SU-DHL-6 (cell line): ENCODE results near the gene ABCC2.

Experiments
- H2AFZ ChIP-seq: fragments of 200-600 bp; sonication (generic); 2 replicates; pipeline ENCODE4 v1.6.1; 2014; ENCODE audit warnings: low read depth, mild to moderate bottlenecking, moderate library complexity, mixed read lengths, antibody characterized with exemption, low read length; ENCODE audit not compliant: severe bottlenecking
- H3F3A ChIP-seq: fragments of 200-600 bp; shearing (Covaris generic); 2 replicates; pipeline ENCODE4 v1.6.0; 2016; ENCODE audit warnings: antibody characterized with exemption, mild to moderate bottlenecking; ENCODE audit not compliant: insufficient read depth
- H3K27ac ChIP-seq: fragments of 200-600 bp; sonication (generic); 2 replicates; pipeline ENCODE4 v1.5.1; 2016; ENCODE audit warnings: low read depth, mild to moderate bottlenecking, low read length, moderate library complexity, mixed read lengths
- H3K27me3 ChIP-seq: fragments of 200-600 bp; sonication (generic), shearing (Covaris generic); 2 replicates; pipeline ENCODE4 v1.6.0; 2014; ENCODE audit warnings: mild to moderate bottlenecking, low read length
- H3K36me3 ChIP-seq: fragments of 200-600 bp; sonication (generic); 2 replicates; pipeline ENCODE4 v1.6.1; 2014; ENCODE audit warnings: mild to moderate bottlenecking, low read length, mixed read lengths
- H3K4me2 ChIP-seq: fragments of 300-600, 200-600 bp; shearing (Covaris generic), sonication (generic); 2 replicates; pipeline ENCODE4 v1.6.0; 2014; ENCODE audit warnings: low read length, low read depth, mild to moderate bottlenecking; ENCODE audit not compliant: poor library complexity, severe bottlenecking
- H3K4me3 ChIP-seq: fragments of 200-600 bp; sonication (generic); 2 replicates; pipeline ENCODE4 v1.5.1; 2014; ENCODE audit warnings: antibody characterized with exemption, low read length, mild to moderate bottlenecking, mixed read lengths; ENCODE audit not compliant: insufficient read depth, poor library complexity, severe bottlenecking
- H3K79me2 ChIP-seq: fragments of 200-600 bp; sonication (generic); 2 replicates; pipeline ENCODE4 v1.6.1; 2014; ENCODE audit warnings: mild to moderate bottlenecking, low read length, moderate library complexity; ENCODE audit not compliant: insufficient read depth
- H3K9ac ChIP-seq: fragments of 200-600 bp; sonication (generic); 2 replicates; pipeline ENCODE4 v1.7.0; 2014; ENCODE audit warnings: mild to moderate bottlenecking, low read length
- H3K9me2 ChIP-seq: fragments of 200-600 bp; sonication (generic); replicated peaks from 2 replicates; pipeline ENCODE4 v1.6.1; 2014; ENCODE audit warnings: low read length; ENCODE audit not compliant: insufficient read depth
- H3K9me3 ChIP-seq: fragments of 200-600 bp; sonication (generic); 2 replicates; pipeline ENCODE4 v1.6.1; 2014; ENCODE audit warnings: low read length, mixed read lengths; ENCODE audit not compliant: insufficient read depth
- H4K20me1 ChIP-seq: fragments of 200-600 bp; sonication (generic); 2 replicates; pipeline ENCODE4 v1.6.1; 2014; ENCODE audit warnings: low read depth, mild to moderate bottlenecking, antibody characterized with exemption, low read length, moderate library complexity, mixed read lengths
- EZH2phosphoT487 ChIP-seq: fragments of 200-600 bp; sonication (generic), shearing (Covaris generic); conservative IDR thresholded peaks from 2 replicates; pipeline ENCODE4 v1.6.1; 2018; ENCODE audit warnings: mild to moderate bottlenecking, antibody characterized with exemption, low read length, moderate library complexity, mixed read lengths
- TF ChIP-seq, protein P1 (sequence below): fragments of 200-600 bp; sonication (generic); IDR thresholded peaks from one replicate; pipeline ENCODE4 v1.5.1; 2017; ENCODE audit warnings: antibody characterized with exemption, mild to moderate bottlenecking, low read length, moderate library complexity; ENCODE audit not compliant: insufficient read depth, poor library complexity, severe bottlenecking

Gene ABCC2

DNA sequence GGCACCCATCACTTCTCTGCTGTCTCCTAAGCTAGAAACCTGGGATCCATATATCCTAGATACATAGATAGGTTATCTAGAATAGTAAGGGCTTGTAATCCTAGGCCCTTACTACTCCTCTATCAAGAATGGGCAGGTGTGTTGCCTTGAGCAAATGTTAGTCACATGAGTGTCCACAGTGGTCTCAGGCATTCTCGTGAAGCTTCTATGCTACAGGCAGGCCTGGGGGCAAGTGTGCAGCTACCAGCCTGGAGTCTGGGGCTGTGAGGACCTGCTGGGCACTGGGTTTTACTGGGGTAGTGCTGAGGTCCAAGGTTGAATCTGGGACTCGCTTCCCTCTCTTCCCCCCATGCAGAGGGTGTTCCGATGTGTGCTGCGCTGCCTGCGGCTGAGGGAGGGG lies 91.4 kb downstream of the ABCC2 start:
- no peak overlapping the region for H3K9ac ChIP-seq
- no peaks in the 10 kb centered on the region for H4K20me1 ChIP-seq
- TF ChIP-seq EZH2phosphoT487, result no peak
- TF ChIP-seq, protein P1, sequence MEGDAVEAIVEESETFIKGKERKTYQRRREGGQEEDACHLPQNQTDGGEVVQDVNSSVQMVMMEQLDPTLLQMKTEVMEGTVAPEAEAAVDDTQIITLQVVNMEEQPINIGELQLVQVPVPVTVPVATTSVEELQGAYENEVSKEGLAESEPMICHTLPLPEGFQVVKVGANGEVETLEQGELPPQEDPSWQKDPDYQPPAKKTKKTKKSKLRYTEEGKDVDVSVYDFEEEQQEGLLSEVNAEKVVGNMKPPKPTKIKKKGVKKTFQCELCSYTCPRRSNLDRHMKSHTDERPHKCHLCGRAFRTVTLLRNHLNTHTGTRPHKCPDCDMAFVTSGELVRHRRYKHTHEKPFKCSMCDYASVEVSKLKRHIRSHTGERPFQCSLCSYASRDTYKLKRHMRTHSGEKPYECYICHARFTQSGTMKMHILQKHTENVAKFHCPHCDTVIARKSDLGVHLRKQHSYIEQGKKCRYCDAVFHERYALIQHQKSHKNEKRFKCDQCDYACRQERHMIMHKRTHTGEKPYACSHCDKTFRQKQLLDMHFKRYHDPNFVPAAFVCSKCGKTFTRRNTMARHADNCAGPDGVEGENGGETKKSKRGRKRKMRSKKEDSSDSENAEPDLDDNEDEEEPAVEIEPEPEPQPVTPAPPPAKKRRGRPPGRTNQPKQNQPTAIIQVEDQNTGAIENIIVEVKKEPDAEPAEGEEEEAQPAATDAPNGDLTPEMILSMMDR, result no peak
- H2AFZ ChIP-seq, result no peak overlapping the region
- H3K9me2 ChIP-seq, result no peaks in the 10 kb centered on the region
- no peak overlapping the region for H3K4me3 ChIP-seq
- H3K36me3 ChIP-seq, result no peaks in the 10 kb centered on the region
- H3K79me2 ChIP-seq, result no peaks in the 10 kb centered on the region
- H3F3A ChIP-seq, result no peaks in the 10 kb centered on the region
- no peaks in the 10 kb centered on the region for H3K27me3 ChIP-seq
- no peak overlapping the region for H3K27ac ChIP-seq
- no peak overlapping the region for H3K4me2 ChIP-seq
- no peaks in the 10 kb centered on the region for H3K9me3 ChIP-seq

DNA sequence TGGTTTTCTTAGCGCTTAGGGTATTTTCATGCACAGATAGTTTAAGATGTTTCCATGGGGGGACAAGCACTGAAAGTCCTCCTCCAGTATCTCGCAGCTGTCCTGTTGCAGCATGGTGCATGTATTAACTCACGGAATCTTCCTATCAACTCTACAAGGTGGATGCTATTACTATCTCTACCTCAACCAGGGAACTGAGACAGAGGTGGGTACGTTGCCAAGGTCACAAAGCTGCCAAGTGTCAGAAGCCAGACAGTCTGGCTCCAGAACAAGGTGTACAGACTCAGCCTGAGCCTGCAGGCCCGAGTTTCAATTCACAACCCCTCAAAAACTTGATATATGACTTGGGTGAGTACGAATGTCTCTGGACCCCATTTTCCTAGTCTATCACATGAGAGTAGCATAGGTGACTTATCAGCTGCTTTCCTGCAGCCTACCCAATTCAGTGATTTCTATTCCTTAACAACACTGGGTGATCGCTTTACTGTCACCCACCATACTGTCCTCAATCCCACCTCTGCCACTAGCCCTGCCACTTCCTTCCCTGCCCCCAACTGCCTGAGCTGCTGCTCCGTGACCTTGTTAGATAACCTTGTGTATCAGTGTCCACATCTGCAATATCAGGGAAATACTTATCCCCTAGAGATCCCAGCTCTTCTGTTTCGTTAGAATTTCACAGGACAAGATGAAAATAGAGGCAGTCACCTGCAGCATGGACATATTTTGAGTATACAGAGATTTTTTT lies 92.1 kb downstream of the ABCC2 start:
- TF ChIP-seq EZH2phosphoT487, result no peak
- TF ChIP-seq, protein P1, result no peak
- no peaks in the 10 kb centered on the region for H3K36me3 ChIP-seq
- no peak overlapping the region for H3K4me3 ChIP-seq
- H2AFZ ChIP-seq, result no peak overlapping the region
- H3K79me2 ChIP-seq, result no peaks in the 10 kb centered on the region
- H3F3A ChIP-seq, result no peaks in the 10 kb centered on the region
- H3K27me3 ChIP-seq, result no peaks in the 10 kb centered on the region
- H4K20me1 ChIP-seq, result no peaks in the 10 kb centered on the region
- no peaks in the 10 kb centered on the region for H3K9me2 ChIP-seq
- no peak overlapping the region for H3K4me2 ChIP-seq
- H3K27ac ChIP-seq, result no peak overlapping the region
- H3K9me3 ChIP-seq, result no peaks in the 10 kb centered on the region
- no peak overlapping the region for H3K9ac ChIP-seq

- Histone ChIP-seq H3K79me2 (no peaks in the 10 kb centered on the region), H3K4me2 (no peak overlapping the region), H3K4me3 (no peak overlapping the region), H3K9me3 (no peaks in the 10 kb centered on the region), H2AFZ (no peak overlapping the region), H3K9me2 (no peaks in the 10 kb centered on the region), H3K36me3 (no peaks in the 10 kb centered on the region), H3K9ac (no peak overlapping the region), H3K27me3 (no peaks in the 10 kb centered on the region), H3F3A (no peaks in the 10 kb centered on the region), H4K20me1 (no peaks in the 10 kb centered on the region), H3K27ac (no peak overlapping the region)
- TF ChIP-seq, protein P1, result no peak
- TF ChIP-seq EZH2phosphoT487, result no peak
Measured at GRCh38 chr10:99875473-99875872, 93.0 kb downstream of the ABCC2 start.
